Stimulated activated CD4-positive, alpha-beta T cell treated with anti-CD3 and anti-CD28 coated beads, Interleukin-1b, Interleukin-23, amount 100 ng/mL, for 1 hour (primary cell): ENCODE data around the gene KLHL8.

Experiments used
- DNase-seq, 2 donors: peaks; one replicate each; pipeline ENCODE4 v3.0.0-alpha.2; 2020; ENCODE audit warnings: low read depth in 2 of 2

KLHL8 gene

DNA sequence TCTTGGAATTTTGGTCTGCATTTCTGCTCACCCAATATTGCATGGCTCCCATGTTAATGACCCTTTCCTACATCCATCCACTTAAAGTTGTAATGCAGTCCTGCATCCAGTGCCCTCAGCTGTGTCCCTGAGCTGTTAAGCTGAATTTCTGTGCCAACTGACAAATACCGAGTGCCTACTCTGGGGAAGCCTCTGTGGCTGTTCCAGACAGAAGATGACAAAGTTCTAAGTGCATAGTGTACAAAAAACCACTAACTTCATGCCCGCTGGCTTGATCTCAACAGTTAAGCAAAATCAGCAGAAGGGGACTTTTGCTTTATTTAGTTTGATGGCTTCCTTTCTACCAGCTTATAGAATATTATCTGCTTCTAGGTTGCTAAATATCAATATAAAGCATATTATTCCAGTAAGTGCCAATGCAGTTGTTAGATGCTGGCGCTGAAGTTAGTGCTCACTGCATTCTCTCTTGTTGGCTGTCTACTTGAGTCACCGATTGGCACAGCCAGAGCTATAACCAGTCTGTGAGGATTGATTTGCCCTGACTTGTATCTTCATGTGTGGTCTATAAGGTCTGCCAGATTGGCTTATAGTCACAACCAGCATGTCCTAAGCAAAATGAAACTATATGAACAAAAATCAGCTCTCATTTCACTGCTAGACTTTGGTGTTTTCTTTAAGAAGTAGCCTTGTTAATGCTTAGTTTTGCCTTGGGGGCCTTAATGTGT lies 98.9 kb downstream of the KLHL8 start:
- DNase-seq: no peak

DNA sequence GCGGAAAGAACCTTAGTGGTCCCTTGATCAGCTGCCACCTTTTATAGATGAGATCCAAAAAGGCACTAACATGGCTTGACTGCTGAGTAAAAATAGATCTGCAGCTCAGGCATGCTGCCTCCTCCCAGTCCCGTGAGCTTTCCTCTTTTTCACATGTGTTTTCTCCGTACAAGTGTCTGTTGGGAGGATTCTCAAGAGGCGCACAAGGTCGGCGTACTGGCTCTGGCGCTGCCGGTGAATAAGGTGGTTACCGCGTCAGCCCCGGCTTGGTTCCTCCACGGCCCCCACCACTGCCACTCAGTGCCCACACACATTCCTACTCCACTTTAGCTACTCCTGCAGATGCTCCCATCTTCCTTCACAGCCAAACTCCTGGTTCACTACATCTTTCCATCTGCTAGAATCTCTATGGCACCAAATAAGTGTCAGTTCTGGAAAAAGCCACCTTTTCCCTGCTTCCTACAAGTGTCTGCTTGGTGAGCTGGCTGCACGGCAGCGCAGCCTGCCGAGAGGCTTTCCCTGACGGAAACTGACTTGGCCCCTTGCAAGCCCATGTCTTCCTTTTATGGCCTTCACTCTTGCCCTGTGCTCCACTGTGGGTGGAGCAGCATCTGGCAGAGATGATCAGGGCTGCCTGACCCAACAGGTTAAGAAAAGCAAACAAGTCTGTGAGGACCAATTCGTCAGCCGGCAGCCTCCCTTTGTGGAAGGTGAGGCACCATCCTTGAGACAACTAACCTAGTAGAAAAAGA lies 99.8 kb downstream of the KLHL8 start:
- DNase-seq: no peak

DNA sequence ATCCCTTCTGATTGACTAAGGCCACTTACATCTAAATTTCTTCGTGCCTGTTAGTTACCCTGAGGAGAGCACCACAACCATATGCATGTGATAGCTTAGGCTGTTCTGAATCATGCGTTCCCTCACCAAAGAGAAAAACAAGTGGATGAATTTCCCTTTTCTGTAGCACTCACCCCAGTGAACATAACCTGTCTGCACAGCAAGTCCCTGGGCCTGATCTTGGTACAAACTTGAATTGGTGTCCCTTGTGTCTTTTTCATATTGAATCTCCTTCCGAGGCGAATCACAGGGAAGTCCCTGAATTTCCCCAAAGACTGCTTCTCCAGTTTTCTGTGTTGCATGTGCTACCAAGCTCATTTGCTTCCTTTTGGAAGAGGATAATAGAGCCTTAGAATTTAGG lies 100.4 kb downstream of the KLHL8 start:
- no peak for DNase-seq

- DNase-seq: no peak
Observed at GRCh38 chr4:87118826-87119225, 101.6 kb downstream of the KLHL8 start.

GRCh38 chr4:87118421-87118820 lies 102.0 kb downstream of the KLHL8 start:
- no peak for DNase-seq

DNA sequence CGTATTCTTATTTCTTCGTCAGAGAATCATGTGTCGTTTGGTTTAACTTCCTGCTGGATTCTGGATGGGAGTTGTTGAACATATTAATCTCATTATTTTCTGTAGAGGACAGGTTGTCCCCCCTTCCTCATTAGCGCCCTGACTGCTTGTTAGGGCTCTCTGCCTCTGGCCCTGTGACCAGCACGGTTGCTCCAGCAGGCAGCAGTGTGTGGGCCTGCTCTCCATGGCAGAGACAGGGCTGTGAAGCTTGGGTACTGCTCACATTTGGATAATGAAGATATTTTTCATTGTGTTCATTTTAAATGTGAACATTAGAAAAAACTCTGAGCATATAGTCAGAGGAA lies 102.7 kb downstream of the KLHL8 start:
- DNase-seq: no peak

DNA sequence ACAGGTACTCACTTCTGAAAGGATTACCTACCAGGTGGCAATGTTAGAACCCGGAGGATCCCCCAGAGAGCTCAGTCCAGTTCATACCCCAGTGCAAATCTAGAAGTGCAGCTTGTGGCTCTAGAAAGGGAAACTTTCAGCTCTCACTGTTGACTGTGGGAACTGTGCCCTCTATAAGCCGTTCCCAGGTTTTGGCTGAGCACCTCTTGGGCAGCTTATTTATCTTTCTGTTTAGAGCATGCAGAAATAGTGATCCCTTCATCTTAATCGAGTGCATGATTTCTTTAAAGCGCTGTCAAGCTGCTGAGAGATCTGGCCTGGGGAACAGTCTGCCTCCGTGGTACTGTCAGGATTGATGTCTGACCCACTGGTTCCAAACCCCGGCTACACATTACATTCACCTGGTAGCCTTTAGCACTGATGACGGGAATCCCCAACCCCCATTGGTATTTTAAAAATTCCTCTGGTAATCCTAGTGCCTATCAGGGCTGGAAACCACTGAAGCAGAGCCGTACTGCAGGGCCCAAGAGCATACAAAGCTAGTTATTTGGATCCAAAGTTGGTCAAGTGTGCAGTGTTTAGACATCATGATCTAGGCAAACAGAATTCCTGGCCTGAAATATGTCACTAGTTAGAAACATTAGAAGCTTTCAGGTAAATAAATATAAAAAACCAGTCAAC lies 103.2 kb downstream of the KLHL8 start:
- DNase-seq: no peak

DNA sequence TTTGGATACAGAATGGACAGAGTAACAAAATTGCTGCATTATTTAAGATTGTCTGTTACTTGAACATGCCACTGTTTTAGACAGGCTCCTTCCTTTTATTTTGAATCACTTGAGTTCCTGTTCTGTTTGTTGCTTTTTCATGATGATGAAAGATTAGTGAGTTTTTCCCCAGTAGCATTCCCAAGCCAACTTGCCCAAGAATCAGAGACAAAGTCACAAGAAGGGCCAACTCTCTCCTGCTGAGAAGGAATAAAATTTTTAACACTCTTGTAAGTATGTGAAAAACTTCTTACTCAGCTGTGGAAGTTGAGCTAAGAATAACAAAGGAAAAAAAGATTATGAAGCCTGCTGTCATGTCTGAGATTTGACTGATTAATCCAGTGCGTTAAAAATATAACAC lies 104.2 kb downstream of the KLHL8 start:
- no peak for DNase-seq

GRCh38 chr4:87114245-87115062 lies 106.0 kb downstream of the KLHL8 start:
- DNase-seq: no peak

DNA sequence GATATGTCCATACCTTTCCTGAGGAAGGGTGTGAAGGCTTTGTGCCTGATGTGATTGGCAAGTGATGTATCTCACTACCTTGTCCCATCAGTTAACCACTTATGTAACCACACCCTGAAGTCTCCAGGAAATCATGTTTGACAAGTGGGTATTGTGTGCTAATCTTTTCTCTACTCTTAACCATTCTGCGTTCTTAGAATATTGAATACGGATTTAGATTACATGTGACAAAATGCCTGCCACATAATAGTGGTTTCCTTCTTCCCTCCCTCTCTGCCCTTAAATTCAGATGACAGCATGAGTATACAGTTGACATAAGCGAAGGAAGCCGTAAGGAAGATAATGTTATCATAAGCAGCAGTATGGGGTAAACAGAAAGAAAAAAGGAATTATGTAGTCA lies 108.4 kb downstream of the KLHL8 start:
- no peak for DNase-seq
